DMS 273 (cell line): Measurements from ENCODE around the gene RBPJ.
A peak's percentile ranks its signal among the peaks of the same experiment; 100 is the strongest.
"Not testable (repeated sequence)": the region's sequence is repeated elsewhere in the genome, so short reads cannot be mapped to it uniquely, and the experiment has no call there.

Experiments used
- DNase-seq: peaks from one replicate; lab custom pipeline; 2025; ENCODE audit not compliant: unreplicated experiment; lab: John Stamatoyannopoulos, UW

The RBPJ gene

GRCh38 chr4:26300314-26301307 is 20.2 kb upstream of the RBPJ start:
- DNase-seq, result no peak

GRCh38 chr4:26302031-26302899 is 18.5 kb upstream of the RBPJ start:
- no peak for DNase-seq

GRCh38 chr4:26303008-26303407 is 17.8 kb upstream of the RBPJ start:
- DNase-seq, result no peak

- no peak for DNase-seq
Measured at GRCh38 chr4:26307037-26307800, 13.6 kb upstream of the RBPJ start.

GRCh38 chr4:26308568-26308967 is 12.2 kb upstream of the RBPJ start:
- no peak for DNase-seq

GRCh38 chr4:26310264-26310663 is 10.6 kb upstream of the RBPJ start:
- DNase-seq, result no peak

GRCh38 chr4:26311633-26312032 is 9.2 kb upstream of the RBPJ start:
- DNase-seq, result no peak

- not testable (repeated sequence) for DNase-seq
Measured at GRCh38 chr4:26315316-26315932, 5.4 kb upstream of the RBPJ start.

GRCh38 chr4:26317766-26318165 is 3.0 kb upstream of the RBPJ start:
- DNase-seq, result no peak

GRCh38 chr4:26319467-26319948 is 1.3 kb upstream of the RBPJ start:
- DNase-seq, result peak; percentile 99

GRCh38 chr4:26319949-26320537 is 771 bp upstream of the RBPJ start:
- peak; percentile 73 for DNase-seq

GRCh38 chr4:26321373-26322221 is 783 bp downstream of the RBPJ start:
- DNase-seq, result peak; percentile 63

- no peak for DNase-seq
Measured at GRCh38 chr4:26322346-26322745, 1.5 kb downstream of the RBPJ start.

GRCh38 chr4:26323821-26324220 is 3.0 kb downstream of the RBPJ start:
- DNase-seq, result no peak

- DNase-seq, result peak; percentile 43
Measured at GRCh38 chr4:26325191-26325590, 4.4 kb downstream of the RBPJ start.

- DNase-seq, result no peak
Measured at GRCh38 chr4:26326791-26327190, 6.0 kb downstream of the RBPJ start.

- DNase-seq, result peak; percentile 81
Measured at GRCh38 chr4:26330186-26330787, 9.5 kb downstream of the RBPJ start.

- DNase-seq, result no peak
Measured at GRCh38 chr4:26330946-26331345, 10.1 kb downstream of the RBPJ start.
